HG02610 (cell line): ENCODE results near the gene ZHX3.
"Not testable (repeated sequence)": the region's sequence is repeated elsewhere in the genome, so short reads cannot be mapped to it uniquely, and the experiment has no call there.

ENCODE experiments used
- ATAC-seq: cut with Tn5 transposase; IDR thresholded peaks from one replicate; pipeline ENCODE4 v1.9.1; 2021; ENCODE audit warnings: mild to moderate bottlenecking, moderate library complexity; ENCODE audit not compliant: unreplicated experiment

ZHX3 gene

GRCh38 chr20:41261260-41261659 lies 56.3 kb downstream of the ZHX3 start:
- no peak for ATAC-seq

GRCh38 chr20:41260734-41261220 lies 56.8 kb downstream of the ZHX3 start:
- no peak for ATAC-seq

GRCh38 chr20:41259309-41259708 lies 58.2 kb downstream of the ZHX3 start:
- ATAC-seq: no peak

GRCh38 chr20:41258474-41258873 lies 59.1 kb downstream of the ZHX3 start:
- no peak for ATAC-seq

- ATAC-seq: no peak
Observed at GRCh38 chr20:41256516-41256915, 61.0 kb downstream of the ZHX3 start.

- ATAC-seq: no peak
Observed at GRCh38 chr20:41255655-41256054, 61.9 kb downstream of the ZHX3 start.

GRCh38 chr20:41249411-41250281 lies 67.9 kb downstream of the ZHX3 start:
- peak; percentile 77 for ATAC-seq

GRCh38 chr20:41248368-41249024 lies 69.0 kb downstream of the ZHX3 start:
- ATAC-seq: no peak

GRCh38 chr20:41247523-41248367 lies 69.8 kb downstream of the ZHX3 start:
- no peak for ATAC-seq

- ATAC-seq: no peak
Observed at GRCh38 chr20:41245086-41245707, 72.3 kb downstream of the ZHX3 start.

- no peak for ATAC-seq
Observed at GRCh38 chr20:41242807-41243206, 74.7 kb downstream of the ZHX3 start.

GRCh38 chr20:41242352-41242751 lies 75.2 kb downstream of the ZHX3 start:
- no peak for ATAC-seq

- not testable (repeated sequence) for ATAC-seq
Observed at GRCh38 chr20:41237233-41237632, 80.3 kb downstream of the ZHX3 start.

GRCh38 chr20:41236818-41237217 lies 80.7 kb downstream of the ZHX3 start:
- not testable (repeated sequence) for ATAC-seq

- no peak for ATAC-seq
Observed at GRCh38 chr20:41234546-41234945, 83.0 kb downstream of the ZHX3 start.

- no peak for ATAC-seq
Observed at GRCh38 chr20:41234041-41234440, 83.5 kb downstream of the ZHX3 start.

GRCh38 chr20:41232973-41233926 lies 84.3 kb downstream of the ZHX3 start:
- no peak for ATAC-seq

- no peak for ATAC-seq
Observed at GRCh38 chr20:41231136-41231535, 86.4 kb downstream of the ZHX3 start.

- ATAC-seq: no peak
Observed at GRCh38 chr20:41230136-41230535, 87.4 kb downstream of the ZHX3 start.

- no peak for ATAC-seq
Observed at GRCh38 chr20:41229259-41229658, 88.3 kb downstream of the ZHX3 start.
